ENCODE results near the gene IL17REL.
"Not testable (repeated sequence)": the region's sequence is repeated elsewhere in the genome, so short reads cannot be mapped to it uniquely, and the experiment has no call there.

Gene IL17REL

GRCh38 chr22:49991167-49991566, 21.4 kb downstream of the IL17REL start:
- TF ChIP-seq CTCF (IDR thresholded peaks at IDR 0.05; ENCODE audit: borderline replicate concordance, insufficient read depth, low read depth, low read length): no peak
- no peak overlapping the region for H3K4me3 ChIP-seq (ENCODE audit: low read depth, low read length)

GRCh38 chr22:49989826-49990225, 22.7 kb downstream of the IL17REL start:
- not testable (repeated sequence) for H3K4me3 ChIP-seq (ENCODE audit: low read depth, low read length)

- TF ChIP-seq CTCF (IDR thresholded peaks at IDR 0.05; ENCODE audit: borderline replicate concordance, insufficient read depth, low read depth, low read length): no peak
- H3K4me3 ChIP-seq (ENCODE audit: low read depth, low read length): no peak overlapping the region
Observed at GRCh38 chr22:49986325-49986724, 26.2 kb downstream of the IL17REL start.

- H3K4me3 ChIP-seq (ENCODE audit: low read depth, low read length): no peak overlapping the region
- TF ChIP-seq CTCF (IDR thresholded peaks at IDR 0.05; ENCODE audit: borderline replicate concordance, insufficient read depth, low read depth, low read length): no peak
Observed at GRCh38 chr22:49983148-49984042, 29.2 kb downstream of the IL17REL start.

- not testable (repeated sequence) for H3K4me3 ChIP-seq (ENCODE audit: low read depth, low read length)
Observed at GRCh38 chr22:49981799-49982198, 30.8 kb downstream of the IL17REL start.

GRCh38 chr22:49979587-49980264, 32.8 kb downstream of the IL17REL start:
- peak; percentile 64; the same call in 1 of the 2 replicates for TF ChIP-seq CTCF (IDR thresholded peaks at IDR 0.05; ENCODE audit: borderline replicate concordance, insufficient read depth, low read depth, low read length)
- no peak overlapping the region for H3K4me3 ChIP-seq (ENCODE audit: low read depth, low read length)

- H3K4me3 ChIP-seq (ENCODE audit: low read depth, low read length): no peak overlapping the region
- no peak for TF ChIP-seq CTCF (IDR thresholded peaks at IDR 0.05; ENCODE audit: borderline replicate concordance, insufficient read depth, low read depth, low read length)
Observed at GRCh38 chr22:49977578-49977977, 35.0 kb downstream of the IL17REL start.

Data from GM12875 (cell line).